ENCODE measurements around the gene NET1.

Gene NET1

GRCh38 chr10:5412277-5412941, at the start of gene NET1:
Gene NET1, plus strand, starts transcription at chr10:5412557. Its CDS starts 136 bp downstream, at chr10:5412693.
- in situ Hi-C loops (cut with HindIII; ENCODE audit: low sequenced_read_pairs): no loop called here

- in situ Hi-C loops (cut with HindIII; ENCODE audit: low sequenced_read_pairs): no loop called here
These were observed 49.5 kb upstream of the NET1 start for GRCh38 chr10:5362873-5363272.

- in situ Hi-C loops (cut with HindIII; ENCODE audit: low sequenced_read_pairs): no loop called here
These were observed 48.0 kb upstream of the NET1 start for GRCh38 chr10:5364374-5364773.

- in situ Hi-C loops (cut with HindIII; ENCODE audit: low sequenced_read_pairs): no loop called here
These were observed 47.4 kb upstream of the NET1 start, which contains the start of gene UCN3 for GRCh38 chr10:5364890-5365338. Gene UCN3, plus strand, starts transcription at chr10:5364966. Its CDS starts 8,755 bp downstream, at chr10:5373721.

- in situ Hi-C loops (cut with HindIII; ENCODE audit: low sequenced_read_pairs): no loop called here
These were observed 46.4 kb upstream of the NET1 start for GRCh38 chr10:5365928-5366327.

GRCh38 chr10:5369362-5370158, 42.8 kb upstream of the NET1 start:
- in situ Hi-C loops (cut with HindIII; ENCODE audit: low sequenced_read_pairs): no loop called here

GRCh38 chr10:5370493-5371352, 41.6 kb upstream of the NET1 start:
- in situ Hi-C loops (cut with HindIII; ENCODE audit: low sequenced_read_pairs): no loop called here

GRCh38 chr10:5373307-5373706, 39.0 kb upstream of the NET1 start:
- in situ Hi-C loops (cut with HindIII; ENCODE audit: low sequenced_read_pairs): no loop called here

GRCh38 chr10:5373891-5374611, 38.3 kb upstream of the NET1 start:
- in situ Hi-C loops (cut with HindIII; ENCODE audit: low sequenced_read_pairs): no loop called here

- in situ Hi-C loops (cut with HindIII; ENCODE audit: low sequenced_read_pairs): loop anchor here (25.0 kb wide), 1 partner anchor 111 kb away; the partner anchor contains the start of gene CALML5
These were observed 35.9 kb upstream of the NET1 start for GRCh38 chr10:5376450-5376849.

GRCh38 chr10:5379202-5379601, 33.2 kb upstream of the NET1 start:
- in situ Hi-C loops (cut with HindIII; ENCODE audit: low sequenced_read_pairs): loop anchor here (25.0 kb wide), 1 partner anchor 108 kb away; the partner anchor contains the start of gene CALML5

GRCh38 chr10:5380395-5380794, 32.0 kb upstream of the NET1 start:
- in situ Hi-C loops (cut with HindIII; ENCODE audit: low sequenced_read_pairs): loop anchor here (25.0 kb wide), 1 partner anchor 107 kb away; the partner anchor contains the start of gene CALML5

GRCh38 chr10:5381187-5381586, 31.2 kb upstream of the NET1 start:
- in situ Hi-C loops (cut with HindIII; ENCODE audit: low sequenced_read_pairs): loop anchor here (25.0 kb wide), 1 partner anchor 106 kb away; the partner anchor contains the start of gene CALML5

- in situ Hi-C loops (cut with HindIII; ENCODE audit: low sequenced_read_pairs): loop anchor here (25.0 kb wide), 1 partner anchor 102 kb away; the partner anchor contains the start of gene CALML5
These were observed 27.1 kb upstream of the NET1 start for GRCh38 chr10:5385224-5385623.

GRCh38 chr10:5387169-5387568, 25.2 kb upstream of the NET1 start:
- in situ Hi-C loops (cut with HindIII; ENCODE audit: low sequenced_read_pairs): loop anchor here (25.0 kb wide), 1 partner anchor 100 kb away; the partner anchor contains the start of gene CALML5

GRCh38 chr10:5390607-5391205, 21.7 kb upstream of the NET1 start:
- in situ Hi-C loops (cut with HindIII; ENCODE audit: low sequenced_read_pairs): loop anchor here (25.0 kb wide), 1 partner anchor 97 kb away; the partner anchor contains the start of gene CALML5

- in situ Hi-C loops (cut with HindIII; ENCODE audit: low sequenced_read_pairs): loop anchor here (25.0 kb wide), 1 partner anchor 96 kb away; the partner anchor contains the start of gene CALML5
These were observed 20.6 kb upstream of the NET1 start for GRCh38 chr10:5391790-5392189.

GRCh38 chr10:5393529-5393928, 18.8 kb upstream of the NET1 start:
- in situ Hi-C loops (cut with HindIII; ENCODE audit: low sequenced_read_pairs): loop anchor here (25.0 kb wide), 1 partner anchor 94 kb away; the partner anchor contains the start of gene CALML5

GRCh38 chr10:5395168-5395567, 17.2 kb upstream of the NET1 start:
- in situ Hi-C loops (cut with HindIII; ENCODE audit: low sequenced_read_pairs): loop anchor here (25.0 kb wide), 1 partner anchor 92 kb away; the partner anchor contains the start of gene CALML5

Data from endothelial cell of hepatic sinusoid (primary cell).